Activated naive CD8-positive, alpha-beta T cell (primary cell): ENCODE results near the gene WNT7B.

Source experiments
- H3K27ac Mint-ChIP-seq: one replicate; pipeline ENCODE4 v1.8.0; 2021; ENCODE audit warnings: mixed read lengths
- H3K27me3 Mint-ChIP-seq: one replicate; pipeline ENCODE4 v1.8.0; 2021; ENCODE audit warnings: mixed read lengths
- H3K36me3 Mint-ChIP-seq: one replicate; pipeline ENCODE4 v1.8.0; 2021; ENCODE audit warnings: mixed read lengths
- H3K4me1 Mint-ChIP-seq: one replicate; pipeline ENCODE4 v1.8.0; 2021; ENCODE audit warnings: low read depth, mixed read lengths
- H3K4me3 Mint-ChIP-seq: one replicate; pipeline ENCODE4 v1.8.0; 2021; ENCODE audit warnings: mild to moderate bottlenecking, mixed read lengths
- H3K9me3 Mint-ChIP-seq: one replicate; pipeline ENCODE4 v1.8.0; 2021; ENCODE audit warnings: low read depth, mixed read lengths

The WNT7B gene

GRCh38 chr22:46002757-46003270 is 25.9 kb upstream of the WNT7B start:
- no peak overlapping the region for H3K27ac Mint-ChIP-seq
- no peaks in the 10 kb centered on the region for H3K27me3 Mint-ChIP-seq
- H3K36me3 Mint-ChIP-seq, result no peaks in the 10 kb centered on the region
- H3K9me3 Mint-ChIP-seq, result no peaks in the 10 kb centered on the region
- H3K4me1 Mint-ChIP-seq, result peaks cover 18% of the 10 kb centered on the region
- no peak overlapping the region for H3K4me3 Mint-ChIP-seq

GRCh38 chr22:46001426-46002106 is 24.6 kb upstream of the WNT7B start:
- H3K9me3 Mint-ChIP-seq, result no peaks in the 10 kb centered on the region
- peaks cover 19% of the 10 kb centered on the region for H3K4me1 Mint-ChIP-seq
- no peak overlapping the region for H3K4me3 Mint-ChIP-seq
- H3K27me3 Mint-ChIP-seq, result no peaks in the 10 kb centered on the region
- H3K36me3 Mint-ChIP-seq, result no peaks in the 10 kb centered on the region
- no peak overlapping the region for H3K27ac Mint-ChIP-seq

GRCh38 chr22:46001046-46001425 is 24.1 kb upstream of the WNT7B start:
- H3K9me3 Mint-ChIP-seq, result no peaks in the 10 kb centered on the region
- no peak overlapping the region for H3K27ac Mint-ChIP-seq
- H3K36me3 Mint-ChIP-seq, result no peaks in the 10 kb centered on the region
- no peak overlapping the region for H3K4me3 Mint-ChIP-seq
- H3K4me1 Mint-ChIP-seq, result peaks cover 16% of the 10 kb centered on the region
- H3K27me3 Mint-ChIP-seq, result no peaks in the 10 kb centered on the region

- H3K27ac Mint-ChIP-seq, result no peak overlapping the region
- H3K36me3 Mint-ChIP-seq, result no peaks in the 10 kb centered on the region
- H3K27me3 Mint-ChIP-seq, result no peaks in the 10 kb centered on the region
- H3K4me3 Mint-ChIP-seq, result no peak overlapping the region
- peaks cover 14% of the 10 kb centered on the region for H3K4me1 Mint-ChIP-seq
- H3K9me3 Mint-ChIP-seq, result no peaks in the 10 kb centered on the region
These were observed 23.4 kb upstream of the WNT7B start for GRCh38 chr22:46000081-46001027.

- Mint-ChIP-seq H3K4me3 (no peak overlapping the region), H3K9me3 (no peaks in the 10 kb centered on the region), H3K4me1 (peaks cover 10% of the 10 kb centered on the region), H3K27me3 (no peaks in the 10 kb centered on the region), H3K36me3 (no peaks in the 10 kb centered on the region), H3K27ac (no peak overlapping the region)
These were observed 22.5 kb upstream of the WNT7B start for GRCh38 chr22:45999379-45999971.

GRCh38 chr22:45998638-45999378 is 21.8 kb upstream of the WNT7B start:
- Mint-ChIP-seq H3K36me3 (no peaks in the 10 kb centered on the region), H3K27me3 (no peaks in the 10 kb centered on the region), H3K4me1 (peaks cover 6% of the 10 kb centered on the region), H3K27ac (no peak overlapping the region), H3K9me3 (no peaks in the 10 kb centered on the region), H3K4me3 (no peak overlapping the region)

- H3K4me1 Mint-ChIP-seq, result peaks cover 6% of the 10 kb centered on the region
- H3K27me3 Mint-ChIP-seq, result no peaks in the 10 kb centered on the region
- no peak overlapping the region for H3K4me3 Mint-ChIP-seq
- H3K36me3 Mint-ChIP-seq, result no peaks in the 10 kb centered on the region
- no peaks in the 10 kb centered on the region for H3K9me3 Mint-ChIP-seq
- no peak overlapping the region for H3K27ac Mint-ChIP-seq
These were observed 21.0 kb upstream of the WNT7B start for GRCh38 chr22:45997777-45998637.

GRCh38 chr22:45997077-45997776 is 20.3 kb upstream of the WNT7B start:
- Mint-ChIP-seq H3K27me3 (no peaks in the 10 kb centered on the region), H3K36me3 (no peaks in the 10 kb centered on the region), H3K4me3 (no peak overlapping the region), H3K4me1 (peaks cover 6% of the 10 kb centered on the region), H3K9me3 (no peaks in the 10 kb centered on the region), H3K27ac (no peak overlapping the region)

GRCh38 chr22:45996241-45997076 is 19.5 kb upstream of the WNT7B start:
- Mint-ChIP-seq H3K27me3 (no peaks in the 10 kb centered on the region), H3K4me1 (peaks cover 6% of the 10 kb centered on the region), H3K9me3 (no peaks in the 10 kb centered on the region), H3K4me3 (no peak overlapping the region), H3K27ac (no peak overlapping the region), H3K36me3 (no peaks in the 10 kb centered on the region)

- H3K4me3 Mint-ChIP-seq, result no peak overlapping the region
- H3K27ac Mint-ChIP-seq, result no peak overlapping the region
- no peaks in the 10 kb centered on the region for H3K36me3 Mint-ChIP-seq
- no peaks in the 10 kb centered on the region for H3K27me3 Mint-ChIP-seq
- H3K4me1 Mint-ChIP-seq, result peaks cover 6% of the 10 kb centered on the region
- H3K9me3 Mint-ChIP-seq, result no peaks in the 10 kb centered on the region
These were observed 18.6 kb upstream of the WNT7B start for GRCh38 chr22:45995405-45996101.

GRCh38 chr22:45994491-45995404 is 17.8 kb upstream of the WNT7B start:
- H3K27me3 Mint-ChIP-seq, result no peaks in the 10 kb centered on the region

More at GRCh38 chr22:45994491-45995404, 17.8 kb upstream of the WNT7B start:
- H3K36me3 Mint-ChIP-seq, result no peaks in the 10 kb centered on the region
- no peak overlapping the region for H3K27ac Mint-ChIP-seq
- no peak overlapping the region for H3K4me3 Mint-ChIP-seq
- H3K4me1 Mint-ChIP-seq, result peaks cover 6% of the 10 kb centered on the region
- H3K9me3 Mint-ChIP-seq, result no peaks in the 10 kb centered on the region
